K562 (cell line): Measurements from ENCODE around the gene PLEKHM1.

Source experiments
- EP300 ChIP-seq: IDR thresholded peaks from 2 replicates; pipeline ENCODE4 v1.6.1; 2012; ENCODE audit warnings: low read length, improper control_type of control experiment
- ESRRB ChIP-seq: fragments of 250-450 bp; sonication (Bioruptor Pico); IDR thresholded peaks from 2 replicates; pipeline ENCODE4 v1.5.0; 2020; ENCODE audit warnings: mild to moderate bottlenecking, moderate library complexity, borderline replicate concordance
- GABPA ChIP-seq: fragments of 200-800 bp; sonication (Bioruptor generic); conservative IDR thresholded peaks from 2 replicates; pipeline ENCODE4 v1.6.1; 2016; ENCODE audit warnings: low read depth, missing genetic modification characterization, missing compliant biosample characterization
- GTF2A2 ChIP-seq: IDR thresholded peaks from 2 replicates; pipeline ENCODE4 v1.6.1; 2016; ENCODE audit warnings: mild to moderate bottlenecking, missing genetic modification characterization, missing compliant biosample characterization
- HMGXB4 ChIP-seq: sonication (generic); formaldehyde crosslinking; IDR thresholded peaks from 2 replicates; pipeline ENCODE4 v1.8.1; 2023; ENCODE audit warnings: mild to moderate bottlenecking, missing genetic modification reagents
- SP2 ChIP-seq: IDR thresholded peaks from 2 replicates; pipeline ENCODE4 v1.6.1; 2011; ENCODE audit warnings: mild to moderate bottlenecking, low read depth, low read length, moderate library complexity; ENCODE audit not compliant: poor library complexity, severe bottlenecking; ENCODE audit errors: extremely low read depth
- SPI1 ChIP-seq: IDR thresholded peaks from 2 replicates; pipeline ENCODE4 v1.6.1; 2011; ENCODE audit warnings: low read depth, low read length, control low read depth, borderline replicate concordance
- ZNF507 ChIP-seq: conservative IDR thresholded peaks from 2 replicates; pipeline ENCODE4 v1.6.1; 2017; ENCODE audit warnings: missing genetic modification characterization, missing compliant biosample characterization
- ZZZ3 ChIP-seq: fragments of 450-650 bp; IDR thresholded peaks from 2 replicates; pipeline ENCODE4 v1.6.1; 2016; ENCODE audit warnings: antibody characterized with exemption, mild to moderate bottlenecking, moderate library complexity
- TF ChIP-seq, protein P1 (sequence below), 3 experiments: IDR thresholded peaks in 2 of 3; conservative IDR thresholded peaks in 1 of 3; 2 replicates each; pipeline ENCODE4 v1.5.1; 2011 to 2012; ENCODE audit warnings: low read length in 3 of 3, mild to moderate bottlenecking in 3 of 3, control low read depth in 2 of 3, improper control_type of control experiment in 1 of 3, inconsistent platforms in 1 of 3, low read depth in 1 of 3, mixed read lengths in 1 of 3, moderate library complexity in 1 of 3; ENCODE audit not compliant: insufficient read depth in 2 of 3

DNA sequence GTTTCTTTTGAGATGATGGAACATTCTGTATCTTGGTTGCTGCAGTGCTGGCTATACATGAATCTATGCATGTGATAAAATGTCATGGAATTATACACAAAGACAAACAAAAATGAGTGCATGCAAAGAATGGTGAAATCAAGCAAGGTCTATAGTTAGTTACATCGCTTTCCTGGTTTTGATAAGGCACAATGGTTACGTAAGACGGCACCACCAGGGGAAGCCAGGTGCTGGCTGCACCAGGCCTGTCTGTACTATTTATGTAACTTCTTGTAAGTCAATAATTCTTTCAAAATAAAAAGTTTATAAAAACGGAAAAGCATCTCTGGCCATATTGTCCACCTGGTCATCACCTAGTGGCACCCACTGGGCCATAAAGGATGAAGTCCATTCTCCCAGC lies 104.3 kb downstream of the PLEKHM1 start:
- TF ChIP-seq SPI1 (no peak), EP300 (no peak), SP2 (no peak), GABPA (tag) (no peak), HMGXB4 (CRISPR knock-in tag) (no peak), GTF2A2 (tag) (no peak), ZZZ3 (no peak), ESRRB (CRISPR knock-in tag) (no peak), ZNF507 (no peak)
- TF ChIP-seq, protein P1, sequence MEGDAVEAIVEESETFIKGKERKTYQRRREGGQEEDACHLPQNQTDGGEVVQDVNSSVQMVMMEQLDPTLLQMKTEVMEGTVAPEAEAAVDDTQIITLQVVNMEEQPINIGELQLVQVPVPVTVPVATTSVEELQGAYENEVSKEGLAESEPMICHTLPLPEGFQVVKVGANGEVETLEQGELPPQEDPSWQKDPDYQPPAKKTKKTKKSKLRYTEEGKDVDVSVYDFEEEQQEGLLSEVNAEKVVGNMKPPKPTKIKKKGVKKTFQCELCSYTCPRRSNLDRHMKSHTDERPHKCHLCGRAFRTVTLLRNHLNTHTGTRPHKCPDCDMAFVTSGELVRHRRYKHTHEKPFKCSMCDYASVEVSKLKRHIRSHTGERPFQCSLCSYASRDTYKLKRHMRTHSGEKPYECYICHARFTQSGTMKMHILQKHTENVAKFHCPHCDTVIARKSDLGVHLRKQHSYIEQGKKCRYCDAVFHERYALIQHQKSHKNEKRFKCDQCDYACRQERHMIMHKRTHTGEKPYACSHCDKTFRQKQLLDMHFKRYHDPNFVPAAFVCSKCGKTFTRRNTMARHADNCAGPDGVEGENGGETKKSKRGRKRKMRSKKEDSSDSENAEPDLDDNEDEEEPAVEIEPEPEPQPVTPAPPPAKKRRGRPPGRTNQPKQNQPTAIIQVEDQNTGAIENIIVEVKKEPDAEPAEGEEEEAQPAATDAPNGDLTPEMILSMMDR (IDR thresholded peaks at IDR 0.05 in 2 of 3, conservative IDR thresholded peaks at IDR 0.05 in 1 of 3; ENCODE audit: insufficient read depth in 2 of 3, low read depth in 1 of 3, low read length in 3 of 3) = no peak
